ENCODE measurements around the gene DNAH14. TPM values are rescaled to one million over a fixed set of nuclear protein-coding genes. Genes with fewer than 3 reads are reported as not detected.
A peak's percentile ranks its signal among the peaks of the same experiment; 100 is the strongest.

The DNAH14 gene
- total and polyA plus RNA-seq, 2 of the 13 experiments (the other 11 are each of a cell fraction or from before 2014, with no cell fraction given): 4.5 to 27.5 TPM

GRCh38 chr1:225428068-225428880, 498.8 kb downstream of the DNAH14 start (continued):
- TF ChIP-seq ZFP91 (CRISPR knock-in tag; IDR thresholded peaks at IDR 0.05; ENCODE audit: borderline replicate concordance): peak; percentile 69; the same call in 1 of the 2 replicates
- TF ChIP-seq ZNF687 (CRISPR knock-in tag; IDR thresholded peaks at IDR 0.05): peak; percentile 88
- no peak; the same call in 1 of the 2 replicates for TF ChIP-seq MXD4 (CRISPR knock-in tag; IDR thresholded peaks at IDR 0.05)
- 0 out of 2 replicates have a peak, but pooled peaks have one; percentile 19 for TF ChIP-seq ZNF747 (CRISPR knock-in tag; IDR thresholded peaks at IDR 0.05; ENCODE audit: borderline replicate concordance)
- TF ChIP-seq ZMYM4 (CRISPR knock-in tag; IDR thresholded peaks at IDR 0.05): peak; percentile 90
- no peak for TF ChIP-seq TBL1XR1 (IDR thresholded peaks at IDR 0.05; ENCODE audit: borderline replicate concordance, low read length, partially characterized antibody)
- no peak for TF ChIP-seq RBM39 (IDR thresholded peaks at IDR 0.05; ENCODE audit: low read depth, low read length, poor library complexity, severe bottlenecking)
- 0 out of 2 replicates have a peak, but pooled peaks have one; percentile 56 for TF ChIP-seq ELF4 (CRISPR knock-in tag; IDR thresholded peaks at IDR 0.05; ENCODE audit: borderline replicate concordance)
- TF ChIP-seq, protein P1, sequence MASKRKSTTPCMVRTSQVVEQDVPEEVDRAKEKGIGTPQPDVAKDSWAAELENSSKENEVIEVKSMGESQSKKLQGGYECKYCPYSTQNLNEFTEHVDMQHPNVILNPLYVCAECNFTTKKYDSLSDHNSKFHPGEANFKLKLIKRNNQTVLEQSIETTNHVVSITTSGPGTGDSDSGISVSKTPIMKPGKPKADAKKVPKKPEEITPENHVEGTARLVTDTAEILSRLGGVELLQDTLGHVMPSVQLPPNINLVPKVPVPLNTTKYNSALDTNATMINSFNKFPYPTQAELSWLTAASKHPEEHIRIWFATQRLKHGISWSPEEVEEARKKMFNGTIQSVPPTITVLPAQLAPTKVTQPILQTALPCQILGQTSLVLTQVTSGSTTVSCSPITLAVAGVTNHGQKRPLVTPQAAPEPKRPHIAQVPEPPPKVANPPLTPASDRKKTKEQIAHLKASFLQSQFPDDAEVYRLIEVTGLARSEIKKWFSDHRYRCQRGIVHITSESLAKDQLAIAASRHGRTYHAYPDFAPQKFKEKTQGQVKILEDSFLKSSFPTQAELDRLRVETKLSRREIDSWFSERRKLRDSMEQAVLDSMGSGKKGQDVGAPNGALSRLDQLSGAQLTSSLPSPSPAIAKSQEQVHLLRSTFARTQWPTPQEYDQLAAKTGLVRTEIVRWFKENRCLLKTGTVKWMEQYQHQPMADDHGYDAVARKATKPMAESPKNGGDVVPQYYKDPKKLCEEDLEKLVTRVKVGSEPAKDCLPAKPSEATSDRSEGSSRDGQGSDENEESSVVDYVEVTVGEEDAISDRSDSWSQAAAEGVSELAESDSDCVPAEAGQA (IDR thresholded peaks at IDR 0.05; ENCODE audit: low read depth): no peak
- TF ChIP-seq, protein P1 (CRISPR knock-in tag; IDR thresholded peaks at IDR 0.05; ENCODE audit: borderline replicate concordance): no peak
- no peak for TF ChIP-seq NR2F2 (IDR thresholded peaks at IDR 0.05; ENCODE audit: borderline replicate concordance, low read depth)
- TF ChIP-seq MXI1 (IDR thresholded peaks at IDR 0.05; ENCODE audit: borderline replicate concordance, low read depth, low read length): no peak; the same call in 2 of the 3 replicates
- no peak for TF ChIP-seq TEAD2 (CRISPR knock-in tag; IDR thresholded peaks at IDR 0.05)
- no peak for TF ChIP-seq TCF7 (IDR thresholded peaks at IDR 0.05; ENCODE audit: low read depth)
- no peak for TF ChIP-seq STAG1 (CRISPR knock-in tag; IDR thresholded peaks at IDR 0.05)
- TF ChIP-seq SNAI1 (CRISPR knock-in tag; IDR thresholded peaks at IDR 0.05; ENCODE audit: borderline replicate concordance): no peak
